Loucy (cell line): ENCODE measurements around the gene IRGC.

Experiments used
- H2AFZ ChIP-seq: fragments of 200-600 bp; sonication (generic); 2 replicates; pipeline ENCODE4 v1.6.0; 2016; ENCODE audit warnings: antibody characterized with exemption, mild to moderate bottlenecking, low read length, moderate library complexity
- H3F3A ChIP-seq: fragments of 200-600 bp; 2 replicates; pipeline ENCODE4 v1.6.0; 2016; ENCODE audit warnings: antibody characterized with exemption, low read depth, mild to moderate bottlenecking
- H3K27me3 ChIP-seq: fragments of 200-600 bp; sonication (generic); 2 replicates; pipeline ENCODE4 v1.6.1; 2014; ENCODE audit warnings: low read length, mild to moderate bottlenecking; ENCODE audit not compliant: insufficient read depth, poor library complexity, severe bottlenecking
- H3K36me3 ChIP-seq: fragments of 200-600 bp; sonication (generic); 2 replicates; pipeline ENCODE4 v1.6.1; 2016; ENCODE audit warnings: low read length; ENCODE audit not compliant: insufficient read depth
- H3K4me1 ChIP-seq: fragments of 200-600 bp; sonication (generic); 2 replicates; pipeline ENCODE4 v1.5.1; 2014; ENCODE audit warnings: low read length, mild to moderate bottlenecking; ENCODE audit not compliant: insufficient read depth, poor library complexity, severe bottlenecking
- H3K4me2 ChIP-seq: fragments of 200-600 bp; sonication (generic); 2 replicates; pipeline ENCODE4 v1.6.0; 2014; ENCODE audit warnings: antibody characterized with exemption, low read length, low read depth, mild to moderate bottlenecking; ENCODE audit not compliant: poor library complexity, severe bottlenecking
- H3K4me3 ChIP-seq: fragments of 200-600 bp; sonication (generic); 2 replicates; pipeline ENCODE4 v1.5.1; 2014; ENCODE audit warnings: low read length, mild to moderate bottlenecking, mixed read lengths; ENCODE audit not compliant: poor library complexity, severe bottlenecking
- H3K79me2 ChIP-seq: fragments of 200-600 bp; sonication (generic); 2 replicates; pipeline ENCODE4 v1.6.1; 2014; ENCODE audit warnings: low read length; ENCODE audit not compliant: insufficient read depth
- H3K9ac ChIP-seq: fragments of 200-600 bp; sonication (generic); 2 replicates; pipeline ENCODE4 v1.6.0; 2014; ENCODE audit warnings: mild to moderate bottlenecking, low read depth, low read length, moderate library complexity; ENCODE audit not compliant: poor library complexity, severe bottlenecking
- H3K9me2 ChIP-seq: fragments of 200-600 bp; sonication (generic); replicated peaks from 2 replicates; pipeline ENCODE4 v1.6.1; 2016; ENCODE audit warnings: low read depth, low read length, mixed read lengths
- H3K9me3 ChIP-seq: fragments of 200-600 bp; sonication (generic); 2 replicates; pipeline ENCODE4 v1.6.1; 2014; ENCODE audit warnings: mild to moderate bottlenecking, antibody characterized with exemption, low read length, low read depth; ENCODE audit not compliant: insufficient read depth
- H4K20me1 ChIP-seq: fragments of 200-600 bp; sonication (generic); 2 replicates; pipeline ENCODE4 v1.6.0; 2014; ENCODE audit warnings: antibody characterized with exemption, low read length, mild to moderate bottlenecking; ENCODE audit not compliant: insufficient read depth, poor library complexity, severe bottlenecking
- CTCF ChIP-seq: fragments of 200-600 bp; sonication (generic); conservative IDR thresholded peaks from 2 replicates; pipeline ENCODE4 v1.5.1; 2014; ENCODE audit warnings: mild to moderate bottlenecking, antibody characterized with exemption, low read length
- EZH2phosphoT487 ChIP-seq: fragments of 200-600 bp; IDR thresholded peaks from 2 replicates; pipeline ENCODE4 v1.6.1; 2018; ENCODE audit warnings: antibody characterized with exemption, mild to moderate bottlenecking, moderate library complexity, borderline replicate concordance

The IRGC gene

GRCh38 chr19:43731846-43732245, 16.0 kb downstream of the IRGC start:
- Histone ChIP-seq H3K4me3 (no peak overlapping the region), H3K4me2 (no peak overlapping the region), H3K9me3 (no peaks in the 10 kb centered on the region), H3K9me2 (no peaks in the 10 kb centered on the region), H2AFZ (no peak overlapping the region), H3K36me3 (peaks cover 73% of the 10 kb centered on the region; the same call in 1 of the 2 replicates), H3K9ac (no peak overlapping the region), H4K20me1 (no peaks in the 10 kb centered on the region), H3F3A (no peaks in the 10 kb centered on the region), H3K27me3 (no peaks in the 10 kb centered on the region), H3K4me1 (no peaks in the 10 kb centered on the region), H3K79me2 (no peaks in the 10 kb centered on the region)
- TF ChIP-seq CTCF (no peak), EZH2phosphoT487 (no peak)

- H3F3A ChIP-seq: no peaks in the 10 kb centered on the region
- H3K36me3 ChIP-seq: peaks cover 82% of the 10 kb centered on the region; the same call in 1 of the 2 replicates
- no peak for TF ChIP-seq EZH2phosphoT487
- H3K9me3 ChIP-seq: no peaks in the 10 kb centered on the region
- no peaks in the 10 kb centered on the region for H3K9me2 ChIP-seq
- H2AFZ ChIP-seq: no peak overlapping the region
- H4K20me1 ChIP-seq: no peaks in the 10 kb centered on the region
- no peak overlapping the region for H3K4me2 ChIP-seq
- no peaks in the 10 kb centered on the region for H3K27me3 ChIP-seq
- H3K4me3 ChIP-seq: no peak overlapping the region
- no peaks in the 10 kb centered on the region for H3K4me1 ChIP-seq
- no peaks in the 10 kb centered on the region for H3K79me2 ChIP-seq
- H3K9ac ChIP-seq: no peak overlapping the region
These were observed 19.1 kb downstream of the IRGC start for GRCh38 chr19:43735013-43735412.

GRCh38 chr19:43735957-43736356, 20.1 kb downstream of the IRGC start:
- Histone ChIP-seq H3K79me2 (no peaks in the 10 kb centered on the region), H3F3A (no peaks in the 10 kb centered on the region), H3K4me1 (no peaks in the 10 kb centered on the region), H4K20me1 (no peaks in the 10 kb centered on the region), H3K27me3 (no peaks in the 10 kb centered on the region), H3K9ac (no peak overlapping the region), H3K9me2 (no peaks in the 10 kb centered on the region), H3K4me3 (no peak overlapping the region), H2AFZ (no peak overlapping the region), H3K4me2 (no peak overlapping the region), H3K36me3 (peaks cover 89% of the 10 kb centered on the region; the same call in 1 of the 2 replicates), H3K9me3 (no peaks in the 10 kb centered on the region)
- TF ChIP-seq EZH2phosphoT487 (no peak), CTCF (no peak)

GRCh38 chr19:43738780-43739211, 22.9 kb downstream of the IRGC start:
- H2AFZ ChIP-seq: no peak overlapping the region
- no peaks in the 10 kb centered on the region for H3K4me1 ChIP-seq
- H3K9ac ChIP-seq: no peak overlapping the region
- peaks cover 79% of the 10 kb centered on the region; the same call in 1 of the 2 replicates for H3K36me3 ChIP-seq
- no peak overlapping the region for H3K4me3 ChIP-seq
- H3F3A ChIP-seq: no peaks in the 10 kb centered on the region
- no peaks in the 10 kb centered on the region for H3K79me2 ChIP-seq
- H4K20me1 ChIP-seq: no peaks in the 10 kb centered on the region
- no peak overlapping the region for H3K4me2 ChIP-seq
- no peaks in the 10 kb centered on the region for H3K9me3 ChIP-seq
- no peaks in the 10 kb centered on the region for H3K27me3 ChIP-seq
- no peaks in the 10 kb centered on the region for H3K9me2 ChIP-seq
- no peak for TF ChIP-seq EZH2phosphoT487
- TF ChIP-seq CTCF: no peak
